Measurements from ENCODE around the gene MRPL1.
"Not testable (repeated sequence)": the region's sequence is repeated elsewhere in the genome, so short reads cannot be mapped to it uniquely, and the experiment has no call there.

Gene MRPL1

GRCh38 chr4:77849278-77849965 lies 13.2 kb upstream of the MRPL1 start:
- H3K4me3 ChIP-seq (ENCODE audit: control insufficient read depth, low read depth, low read length) = no peak overlapping the region
- no peak for TF ChIP-seq CTCF (conservative IDR thresholded peaks at IDR 0.05; ENCODE audit: control insufficient read depth, insufficient read depth, low read depth, low read length)
- DNase-seq (ENCODE audit: low read depth) = no peak

GRCh38 chr4:77852892-77853495 lies 9.6 kb upstream of the MRPL1 start:
- no peak for TF ChIP-seq CTCF (conservative IDR thresholded peaks at IDR 0.05; ENCODE audit: control insufficient read depth, insufficient read depth, low read depth, low read length)
- no peak for DNase-seq (ENCODE audit: low read depth)
- H3K4me3 ChIP-seq (ENCODE audit: control insufficient read depth, low read depth, low read length) = no peak overlapping the region

GRCh38 chr4:77854431-77855111 lies 8.1 kb upstream of the MRPL1 start:
- no peak overlapping the region for H3K4me3 ChIP-seq (ENCODE audit: control insufficient read depth, low read depth, low read length)
- no peak for DNase-seq (ENCODE audit: low read depth)
- no peak for TF ChIP-seq CTCF (conservative IDR thresholded peaks at IDR 0.05; ENCODE audit: control insufficient read depth, insufficient read depth, low read depth, low read length)

GRCh38 chr4:77856152-77856551 lies 6.5 kb upstream of the MRPL1 start:
- no peak for TF ChIP-seq CTCF (conservative IDR thresholded peaks at IDR 0.05; ENCODE audit: control insufficient read depth, insufficient read depth, low read depth, low read length)
- H3K4me3 ChIP-seq (ENCODE audit: control insufficient read depth, low read depth, low read length) = no peak overlapping the region
- DNase-seq (ENCODE audit: low read depth) = no peak

- no peak for DNase-seq (ENCODE audit: low read depth)
- no peak for TF ChIP-seq CTCF (conservative IDR thresholded peaks at IDR 0.05; ENCODE audit: control insufficient read depth, insufficient read depth, low read depth, low read length)
- no peak overlapping the region for H3K4me3 ChIP-seq (ENCODE audit: control insufficient read depth, low read depth, low read length)
Measured at GRCh38 chr4:77859256-77859655, 3.4 kb upstream of the MRPL1 start.

GRCh38 chr4:77861495-77861894 lies 1.1 kb upstream of the MRPL1 start:
- peak; percentile 18 for DNase-seq (ENCODE audit: low read depth)
- TF ChIP-seq CTCF (conservative IDR thresholded peaks at IDR 0.05; ENCODE audit: control insufficient read depth, insufficient read depth, low read depth, low read length) = no peak
- peak overlapping the region; percentile 99 for H3K4me3 ChIP-seq (ENCODE audit: control insufficient read depth, low read depth, low read length)

- DNase-seq (ENCODE audit: low read depth) = not testable (repeated sequence)
- peak overlapping the region; percentile 99 for H3K4me3 ChIP-seq (ENCODE audit: control insufficient read depth, low read depth, low read length)
Measured at GRCh38 chr4:77863341-77863740, 711 bp downstream of the MRPL1 start.
